ENCODE results near the gene CBL.
A peak's percentile ranks its signal among the peaks of the same experiment; 100 is the strongest.
"Not testable (repeated sequence)": the region's sequence is repeated elsewhere in the genome, so short reads cannot be mapped to it uniquely, and the experiment has no call there.

Gene CBL

DNA sequence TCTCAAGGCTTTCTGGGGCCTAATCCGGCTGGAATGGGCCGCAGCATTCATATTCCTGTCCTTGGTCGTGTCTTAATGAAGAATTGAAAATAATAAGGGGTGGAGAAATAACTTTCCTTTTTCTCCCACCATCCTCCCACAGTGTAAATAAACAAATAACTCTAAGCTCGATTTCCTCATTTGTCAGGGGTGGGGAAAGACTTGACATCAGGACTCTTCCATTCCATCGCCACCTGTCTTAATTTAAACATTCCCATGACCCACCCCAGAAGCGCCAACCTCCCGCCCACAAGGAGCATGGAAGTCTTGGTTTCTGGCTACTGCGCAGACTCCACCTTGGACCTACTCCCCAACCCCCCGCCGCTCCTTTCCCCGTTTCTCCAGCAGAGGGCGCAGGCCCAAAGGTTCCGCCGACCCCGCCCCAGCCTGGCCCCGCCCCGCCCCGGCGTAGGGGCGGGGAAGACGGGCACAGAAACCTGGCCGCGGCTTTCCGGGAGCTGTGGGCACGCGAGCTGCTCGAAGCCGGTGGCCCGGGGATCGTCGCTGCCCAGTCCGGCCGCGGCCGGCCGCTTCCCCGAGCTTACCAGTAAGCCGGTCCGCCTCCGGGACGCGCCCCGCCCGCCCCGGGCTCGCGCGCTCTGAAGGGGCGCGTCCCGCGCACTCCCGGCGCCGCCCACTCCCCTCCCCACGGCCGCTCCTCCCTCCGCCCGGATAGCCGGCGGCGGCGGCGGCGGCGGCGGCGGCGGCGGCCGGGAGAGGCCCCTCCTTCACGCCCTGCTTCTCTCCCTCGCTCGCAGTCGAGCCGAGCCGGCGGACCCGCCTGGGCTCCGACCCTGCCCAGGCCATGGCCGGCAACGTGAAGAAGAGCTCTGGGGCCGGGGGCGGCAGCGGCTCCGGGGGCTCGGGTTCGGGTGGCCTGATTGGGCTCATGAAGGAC, at the start of gene CBL:
CBL (plus strand) TSS at position 766 of the 937 bp plus-strand sequence; CDS start at position 845, 79 bp downstream.
- DNase-seq (ENCODE audit: low read depth), result peak; percentile 91

DNA sequence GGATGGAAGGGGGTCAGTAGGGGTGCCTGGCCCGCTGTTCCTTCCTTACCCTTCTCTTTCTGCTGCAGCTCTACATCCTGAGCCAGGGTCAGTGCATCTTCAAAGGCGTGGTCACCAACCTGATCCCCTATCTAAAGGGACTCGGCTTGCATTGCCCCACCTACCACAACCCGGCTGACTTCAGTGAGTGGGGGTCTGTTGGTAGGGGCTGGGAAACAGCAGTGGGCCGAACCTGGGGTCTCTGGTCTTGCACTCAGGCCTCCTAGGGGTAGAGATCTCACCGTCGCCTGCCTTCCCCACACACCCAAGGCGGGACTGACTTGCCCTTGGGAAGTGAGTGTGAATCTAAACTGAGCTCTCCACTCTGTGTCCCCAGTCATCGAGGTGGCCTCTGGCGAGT, 49.6 kb upstream of the CBL start:
- no peak for DNase-seq (ENCODE audit: low read depth)

DNA sequence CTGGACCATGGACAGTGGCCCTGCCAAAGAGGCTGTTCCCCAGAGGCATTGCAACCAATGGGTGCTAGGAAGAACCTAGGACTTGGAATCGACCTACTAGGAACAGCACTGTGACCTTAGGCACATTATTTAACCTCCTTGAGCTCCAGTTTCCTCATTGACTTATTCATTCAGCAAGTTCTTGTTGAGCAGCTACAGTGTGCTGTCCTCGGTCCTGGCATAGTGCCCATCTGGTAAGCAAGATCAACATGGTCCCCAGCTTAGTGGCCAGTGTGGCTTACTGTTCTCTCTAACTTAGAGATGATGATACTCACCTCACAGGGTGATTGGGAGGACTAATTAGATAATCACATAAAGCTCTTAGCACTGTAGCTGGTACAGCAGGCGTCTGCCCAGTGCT, 49.1 kb upstream of the CBL start:
- no peak for DNase-seq (ENCODE audit: low read depth)

DNA sequence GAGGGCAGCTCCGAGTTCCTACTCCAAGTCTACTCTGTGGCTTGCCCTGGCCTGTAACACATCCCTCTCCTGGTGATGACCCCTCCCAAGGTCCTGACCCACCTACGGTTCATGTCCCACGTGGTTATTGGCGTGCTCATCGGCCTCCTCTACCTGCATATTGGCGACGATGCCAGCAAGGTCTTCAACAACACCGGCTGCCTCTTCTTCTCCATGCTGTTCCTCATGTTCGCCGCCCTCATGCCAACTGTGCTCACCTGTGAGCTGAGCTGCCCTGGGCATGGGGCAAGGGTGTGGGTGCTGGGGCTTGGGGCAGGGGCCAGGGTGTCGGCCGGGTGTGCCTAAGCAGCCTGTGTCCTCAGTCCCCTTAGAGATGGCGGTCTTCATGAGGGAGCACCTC, 47.7 kb upstream of the CBL start:
- no peak for DNase-seq (ENCODE audit: low read depth)

DNA sequence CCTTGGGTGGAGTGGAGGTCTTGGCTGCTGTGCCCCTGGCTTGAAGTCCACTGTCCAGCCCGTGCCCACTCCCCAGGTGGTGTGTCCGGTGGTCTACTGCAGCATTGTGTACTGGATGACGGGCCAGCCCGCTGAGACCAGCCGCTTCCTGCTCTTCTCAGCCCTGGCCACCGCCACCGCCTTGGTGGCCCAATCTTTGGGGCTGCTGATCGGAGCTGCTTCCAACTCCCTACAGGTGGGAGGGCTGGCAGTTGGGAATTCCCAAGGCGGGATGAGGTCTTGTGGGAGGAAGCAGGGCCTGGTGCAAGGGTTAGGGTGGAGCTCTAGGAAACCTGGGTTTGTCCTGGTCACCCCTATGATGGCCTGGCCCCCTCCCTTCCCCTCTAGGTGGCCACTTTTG, 46.0 kb upstream of the CBL start:
- DNase-seq (ENCODE audit: low read depth), result no peak

DNA sequence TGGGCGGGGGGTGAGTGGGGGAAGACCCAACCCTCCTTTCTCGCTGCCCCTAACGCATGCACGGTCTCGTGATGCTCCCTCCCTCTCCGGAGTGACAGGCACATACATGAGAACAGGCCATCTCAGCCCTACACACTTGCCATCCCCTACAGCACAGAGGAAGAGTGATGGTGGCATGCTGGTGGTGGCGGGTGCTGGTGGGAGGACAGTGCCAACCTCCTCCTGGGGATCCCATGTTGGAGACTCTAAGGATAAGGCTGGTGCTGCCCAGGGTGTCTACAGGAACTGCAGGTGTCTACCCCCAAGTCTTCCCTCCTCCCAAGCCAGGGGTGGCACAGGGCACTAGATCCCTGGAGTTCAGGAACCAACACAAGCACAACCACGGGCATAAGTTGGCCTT, 44.3 kb upstream of the CBL start:
- DNase-seq (ENCODE audit: low read depth), result no peak

DNA sequence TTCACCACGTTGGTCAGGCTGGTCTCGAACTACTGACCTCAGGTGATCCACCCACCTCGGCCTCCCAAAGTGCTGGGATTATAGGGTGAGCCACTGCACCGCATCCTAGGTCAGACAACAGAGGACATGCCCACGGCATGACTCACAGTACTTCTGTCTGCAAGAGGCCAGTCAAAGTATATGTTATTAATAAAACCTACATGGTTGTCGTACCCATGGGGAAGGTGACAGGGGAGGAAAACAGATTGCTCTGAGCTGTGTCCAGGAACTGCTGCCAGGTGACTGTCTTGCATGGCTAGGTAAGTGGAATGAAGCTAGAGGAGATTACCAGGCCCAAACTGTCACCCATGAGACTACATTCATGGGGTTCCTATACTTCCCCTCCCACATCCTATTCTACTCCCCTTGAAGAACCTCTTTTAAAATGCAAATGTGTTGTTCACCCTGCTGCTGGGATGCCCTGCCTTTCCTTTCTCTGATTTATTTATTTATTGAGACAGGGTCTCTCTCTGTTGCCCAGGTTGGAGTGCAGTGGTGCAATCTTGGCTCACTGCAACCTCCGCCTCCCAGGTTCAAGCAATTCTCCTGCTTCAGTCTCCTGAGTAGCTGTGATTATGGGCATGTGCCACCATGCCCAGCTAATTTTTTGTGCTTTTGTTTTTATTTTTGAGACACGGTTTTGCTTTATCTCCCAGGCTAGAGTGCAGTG, 39.6 kb upstream of the CBL start:
- peak; percentile 83 for DNase-seq (ENCODE audit: low read depth)

DNA sequence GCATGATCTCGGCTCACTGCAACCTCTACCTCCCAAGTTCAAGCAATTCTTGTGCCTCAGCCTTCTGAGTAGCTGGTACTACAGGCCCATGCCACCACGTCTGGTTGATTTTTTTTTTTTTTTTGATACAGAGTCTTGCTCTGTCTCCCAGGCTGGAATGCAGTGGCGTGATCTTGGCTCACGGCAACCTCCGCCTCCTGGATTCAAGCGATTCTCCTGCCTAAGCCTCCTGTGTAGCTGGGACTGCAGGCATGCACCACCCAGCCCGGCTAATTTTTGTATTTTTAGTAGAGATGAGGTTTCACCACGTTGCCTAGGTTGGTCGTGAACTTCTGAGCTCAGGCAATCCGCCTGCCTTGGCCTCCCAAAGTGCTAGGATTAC, 39.1 kb upstream of the CBL start:
- DNase-seq (ENCODE audit: low read depth), result not testable (repeated sequence)

DNA sequence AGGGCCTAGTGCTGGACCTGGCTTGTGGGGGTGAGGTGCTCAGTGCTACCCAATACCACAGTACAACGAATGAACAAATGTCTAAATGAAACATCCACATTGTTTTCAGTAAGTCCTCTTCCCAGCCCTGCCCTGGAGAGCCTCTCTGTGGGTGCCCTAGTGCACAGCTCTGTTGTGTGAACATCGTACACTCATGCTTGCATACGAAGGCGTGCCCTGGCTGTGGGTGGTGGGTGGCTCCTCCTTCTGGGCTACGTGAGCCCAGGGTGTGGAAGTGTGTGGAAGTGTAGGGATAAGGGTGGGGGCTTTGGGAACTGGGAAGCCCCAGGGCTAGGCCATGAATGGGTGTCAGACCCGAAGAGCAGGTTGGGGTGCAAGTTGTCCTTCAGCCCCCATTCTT, 38.2 kb upstream of the CBL start:
- no peak for DNase-seq (ENCODE audit: low read depth)

DNA sequence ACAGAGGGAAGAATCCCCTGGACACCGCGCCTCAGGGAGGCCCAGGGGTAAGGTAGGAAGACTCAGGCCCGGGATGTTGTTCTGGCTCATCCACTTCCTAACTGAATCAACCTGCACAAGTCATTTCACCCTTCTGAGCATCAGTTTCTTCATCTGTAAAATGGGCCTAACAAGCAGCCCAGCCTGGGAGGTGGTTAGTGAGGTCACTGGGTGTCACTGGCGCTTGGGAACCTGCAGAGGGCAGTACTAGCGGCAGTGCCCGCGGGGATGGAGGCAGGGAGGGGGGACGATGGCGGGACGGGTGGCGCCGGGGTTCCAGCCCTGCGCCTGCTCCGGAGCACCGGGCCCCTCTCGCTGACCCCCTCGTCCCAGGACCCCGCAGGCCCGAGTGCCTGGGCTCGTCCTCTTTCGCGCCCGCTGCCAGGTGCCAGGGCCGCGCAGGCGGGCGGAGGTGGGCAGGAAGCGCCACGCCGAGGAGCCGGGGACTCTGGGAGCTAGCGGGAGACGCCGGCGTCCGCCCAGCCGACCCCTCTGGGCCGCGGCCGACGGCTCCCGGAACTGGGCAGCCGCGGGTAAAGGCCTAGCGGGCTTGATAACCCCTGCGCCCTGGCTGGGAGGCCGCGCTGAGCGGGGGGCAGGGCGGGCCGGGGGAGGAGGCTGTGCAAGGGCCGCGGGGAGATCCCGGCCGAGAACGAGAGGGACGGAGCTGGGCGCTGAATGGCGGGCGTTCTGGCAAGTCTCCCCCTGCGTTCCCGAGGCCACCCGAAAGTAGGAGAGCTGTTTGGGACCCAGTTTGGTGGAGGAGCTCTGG, 37.5 kb upstream of the CBL start, which contains the start of gene NLRX1:
NLRX1 (plus strand) TSS at position 255 of the 811 bp plus-strand sequence. CDS start 2,679 bp downstream, outside the sequence.
- DNase-seq (ENCODE audit: low read depth), result peak; percentile 88

DNA sequence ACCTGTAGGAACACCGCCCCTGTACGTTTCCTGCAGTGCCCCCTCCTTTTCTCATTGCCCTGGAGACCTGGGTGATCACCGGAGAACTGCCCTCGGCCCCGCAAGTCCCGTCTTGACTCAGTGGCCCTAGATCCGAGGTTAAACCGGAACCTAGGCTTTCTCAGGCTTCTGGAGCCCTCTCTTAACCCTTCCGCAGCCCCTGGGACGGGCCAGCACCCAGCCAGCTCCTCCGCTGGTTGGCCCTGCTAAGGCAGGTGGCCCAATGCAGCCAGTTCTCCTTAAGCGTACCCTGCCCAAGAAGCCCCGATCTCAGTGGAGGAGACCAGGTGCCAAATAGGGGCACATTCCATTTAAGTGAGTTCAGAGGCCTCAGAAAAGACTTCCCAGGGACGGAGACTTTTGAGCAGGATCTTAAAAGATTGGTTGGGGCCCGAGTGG, 36.8 kb upstream of the CBL start:
- peak; percentile 42 for DNase-seq (ENCODE audit: low read depth)

DNA sequence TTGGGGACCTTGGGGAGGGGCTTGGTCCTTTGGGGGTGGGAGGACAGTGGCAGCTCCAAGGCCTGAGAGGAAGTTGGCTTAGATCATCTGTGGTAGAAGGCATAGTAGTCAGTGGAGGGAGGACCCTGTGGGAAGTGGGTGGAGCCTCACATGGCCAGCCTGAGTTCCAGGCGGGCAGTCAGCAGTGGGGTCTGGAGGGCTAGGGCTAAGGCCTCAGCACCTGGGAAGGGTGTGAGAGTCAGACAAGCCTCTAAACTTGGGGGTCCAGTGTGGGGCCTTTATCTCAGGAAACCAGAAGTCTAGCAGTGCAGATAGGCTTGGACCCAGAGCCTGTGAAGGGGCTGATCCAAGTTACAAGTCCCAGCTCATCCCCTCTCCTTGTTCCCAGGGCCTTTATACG, 33.6 kb upstream of the CBL start:
- no peak for DNase-seq (ENCODE audit: low read depth)

DNA sequence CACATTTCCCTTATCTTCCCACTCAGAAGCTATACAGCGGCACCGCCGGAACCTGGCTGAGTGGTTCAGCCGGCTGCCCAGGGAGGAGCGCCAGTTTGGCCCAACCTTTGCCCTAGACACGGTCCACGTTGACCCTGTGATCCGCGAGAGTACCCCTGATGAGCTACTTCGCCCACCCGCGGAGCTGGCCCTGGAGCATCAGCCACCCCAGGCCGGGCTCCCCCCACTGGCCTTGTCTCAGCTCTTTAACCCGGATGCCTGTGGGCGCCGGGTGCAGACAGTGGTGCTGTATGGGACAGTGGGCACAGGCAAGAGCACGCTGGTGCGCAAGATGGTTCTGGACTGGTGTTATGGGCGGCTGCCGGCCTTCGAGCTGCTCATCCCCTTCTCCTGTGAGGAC, 32.7 kb upstream of the CBL start:
- no peak for DNase-seq (ENCODE audit: low read depth)

DNA sequence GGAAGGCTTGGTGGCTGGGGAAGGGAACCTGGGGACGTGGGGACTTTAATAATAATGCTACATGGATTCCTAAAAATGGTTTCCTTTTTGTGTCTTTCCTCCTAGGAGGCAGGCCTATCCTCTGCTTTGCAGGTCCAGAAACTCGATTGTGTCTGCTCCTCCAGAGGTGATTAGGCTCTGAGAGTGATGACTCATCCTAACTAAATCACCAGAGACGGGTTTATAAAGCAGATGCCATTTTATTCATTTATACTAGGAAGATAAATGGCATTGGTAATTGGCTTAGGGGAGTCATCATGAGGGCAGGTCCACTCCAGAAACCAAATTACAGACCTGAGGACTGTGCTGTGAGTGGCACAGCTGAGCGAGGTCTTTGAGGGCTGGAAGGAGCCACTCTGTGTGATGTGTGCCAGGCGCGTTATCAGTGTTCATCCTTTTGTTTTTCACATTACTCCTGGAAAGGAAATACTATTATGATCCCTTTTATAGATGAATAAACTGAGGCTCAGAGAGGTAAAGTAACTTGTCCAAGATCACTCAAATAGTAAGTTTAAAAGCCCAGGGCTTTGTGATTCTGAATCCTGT, 30.6 kb upstream of the CBL start:
- DNase-seq (ENCODE audit: low read depth), result peak; percentile 62

DNA sequence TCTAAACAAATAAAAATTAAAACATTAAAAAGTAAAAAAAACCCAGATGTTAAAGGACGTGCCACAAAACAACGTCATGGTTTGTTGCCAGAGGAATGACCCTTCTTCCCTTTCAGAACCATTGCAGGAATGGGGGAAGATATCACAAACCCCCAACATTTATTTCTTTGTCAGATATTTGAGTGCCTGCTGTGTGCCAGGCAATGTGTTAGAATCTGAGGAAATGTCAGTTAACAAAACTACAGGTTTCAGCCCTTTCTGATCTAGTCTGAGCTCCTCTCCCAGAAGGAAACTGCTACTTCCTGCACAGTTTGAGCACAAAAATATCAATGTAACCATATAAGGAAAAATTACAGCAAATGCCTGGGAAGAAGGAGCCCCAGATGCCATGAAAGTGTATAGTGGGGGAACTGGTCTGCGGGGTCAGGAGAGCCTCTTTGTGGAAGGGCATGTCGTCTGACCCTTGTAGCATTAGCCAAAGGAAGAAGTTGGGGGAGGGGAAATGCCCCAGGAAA, 27.9 kb upstream of the CBL start:
- no peak for DNase-seq (ENCODE audit: low read depth)

DNA sequence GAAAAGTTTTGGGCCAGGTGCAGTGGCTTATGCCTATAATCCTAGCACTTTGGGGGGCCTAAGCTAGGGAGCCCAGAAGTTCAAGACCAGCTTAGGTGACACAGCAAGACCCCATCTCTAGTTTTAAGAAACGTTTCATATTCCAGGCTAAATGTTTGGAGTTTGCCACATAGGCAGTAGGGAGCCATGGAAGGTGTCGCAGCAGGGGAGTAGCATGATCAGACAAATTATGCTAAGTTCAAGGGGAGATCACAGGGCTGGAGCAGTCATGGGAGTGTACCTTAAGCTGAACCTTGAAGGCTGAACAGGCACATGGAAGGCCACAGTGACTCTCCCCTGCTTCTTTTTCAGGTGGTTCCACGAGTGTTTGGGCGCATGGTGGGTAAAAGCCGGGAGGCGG, 26.8 kb upstream of the CBL start:
- DNase-seq (ENCODE audit: low read depth), result no peak

DNA sequence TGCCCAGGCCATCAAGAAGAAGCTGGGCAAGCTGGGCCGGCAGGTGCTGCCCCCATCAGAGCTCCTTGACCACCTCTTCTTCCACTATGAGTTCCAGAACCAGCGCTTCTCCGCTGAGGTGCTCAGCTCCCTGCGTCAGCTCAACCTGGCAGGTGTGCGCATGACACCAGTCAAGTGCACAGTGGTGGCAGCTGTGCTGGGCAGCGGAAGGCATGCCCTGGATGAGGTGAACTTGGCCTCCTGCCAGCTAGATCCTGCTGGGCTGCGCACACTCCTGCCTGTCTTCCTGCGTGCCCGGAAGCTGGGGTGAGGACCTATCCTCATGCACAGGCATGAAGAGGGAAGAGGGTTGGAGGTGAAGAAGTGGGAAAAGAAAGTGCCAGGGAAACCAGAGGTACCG, 26.2 kb upstream of the CBL start:
- DNase-seq (ENCODE audit: low read depth), result no peak

DNA sequence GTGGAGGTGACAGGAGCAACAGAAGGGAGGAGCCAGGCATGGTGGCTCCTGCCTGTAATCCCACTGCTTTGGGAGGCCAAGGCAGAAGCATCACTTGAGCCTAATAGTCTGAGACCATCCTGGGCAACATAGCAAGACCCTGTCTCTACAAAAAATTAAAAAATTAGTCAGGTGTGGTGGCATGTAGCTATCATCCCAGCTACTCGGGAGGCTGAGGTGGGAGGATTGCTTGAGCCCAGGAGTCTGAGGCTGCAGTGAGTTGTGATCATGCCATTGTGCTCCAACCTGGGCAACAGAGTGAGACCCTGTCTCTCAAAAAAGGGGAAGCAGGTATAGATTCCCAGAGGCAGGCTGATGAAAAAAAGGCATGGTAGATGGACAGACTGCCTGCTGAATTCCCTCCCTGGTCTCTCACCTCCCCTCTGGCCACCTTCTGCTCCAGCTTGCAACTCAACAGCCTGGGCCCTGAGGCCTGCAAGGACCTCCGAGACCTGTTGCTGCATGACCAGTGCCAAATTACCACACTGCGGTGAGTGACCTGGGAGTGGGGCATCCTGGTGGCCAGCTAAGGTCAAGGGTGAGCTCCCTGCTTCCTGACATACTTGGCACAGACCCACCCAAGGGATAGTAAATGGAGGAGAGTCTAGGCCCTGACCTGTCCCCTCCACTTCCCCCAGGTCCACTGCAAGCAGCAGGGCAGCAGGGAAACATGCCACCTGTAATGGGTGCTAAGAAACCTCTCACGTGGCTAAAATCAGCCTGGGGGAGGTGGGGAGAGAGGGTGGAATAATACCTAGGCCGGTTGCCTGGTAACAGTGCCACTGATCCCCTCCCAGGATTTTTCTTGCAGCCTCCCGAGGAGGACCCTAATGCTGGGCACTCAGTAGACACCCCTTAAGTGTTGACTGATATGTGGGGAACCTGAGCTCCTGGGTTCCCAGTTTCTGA, 25.1 kb upstream of the CBL start:
- no peak for DNase-seq (ENCODE audit: low read depth)

DNA sequence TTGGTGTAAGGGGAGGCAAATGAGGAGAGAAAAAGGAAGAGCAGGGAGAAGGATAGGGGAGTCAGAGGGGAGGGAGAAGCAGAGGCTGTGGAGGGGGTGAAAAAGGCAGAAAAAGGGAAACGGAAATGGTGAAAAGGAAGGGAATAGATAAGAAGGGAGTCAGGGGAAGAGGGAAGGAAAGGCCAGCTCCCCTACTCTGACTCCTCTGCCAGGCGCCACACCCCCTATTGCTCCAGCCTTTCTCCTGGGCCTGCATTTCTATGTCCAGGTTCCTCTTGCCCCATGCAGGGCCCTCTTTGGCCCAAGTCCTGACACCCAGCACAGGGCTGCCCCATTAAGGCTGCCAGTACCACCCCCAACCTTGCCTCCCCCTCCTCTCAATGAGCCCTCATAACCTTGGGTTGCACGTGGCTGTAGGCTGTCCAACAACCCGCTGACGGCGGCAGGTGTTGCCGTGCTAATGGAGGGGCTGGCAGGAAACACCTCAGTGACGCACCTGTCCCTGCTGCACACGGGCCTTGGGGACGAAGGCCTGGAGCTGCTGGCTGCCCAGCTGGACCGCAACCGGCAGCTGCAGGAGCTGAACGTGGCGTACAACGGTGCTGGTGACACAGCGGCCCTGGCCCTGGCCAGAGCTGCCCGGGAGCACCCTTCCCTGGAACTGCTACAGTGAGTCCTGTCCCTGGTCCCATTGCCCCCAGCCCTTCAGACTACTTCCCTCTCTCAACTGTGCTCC, 24.3 kb upstream of the CBL start:
- DNase-seq (ENCODE audit: low read depth), result no peak

DNA sequence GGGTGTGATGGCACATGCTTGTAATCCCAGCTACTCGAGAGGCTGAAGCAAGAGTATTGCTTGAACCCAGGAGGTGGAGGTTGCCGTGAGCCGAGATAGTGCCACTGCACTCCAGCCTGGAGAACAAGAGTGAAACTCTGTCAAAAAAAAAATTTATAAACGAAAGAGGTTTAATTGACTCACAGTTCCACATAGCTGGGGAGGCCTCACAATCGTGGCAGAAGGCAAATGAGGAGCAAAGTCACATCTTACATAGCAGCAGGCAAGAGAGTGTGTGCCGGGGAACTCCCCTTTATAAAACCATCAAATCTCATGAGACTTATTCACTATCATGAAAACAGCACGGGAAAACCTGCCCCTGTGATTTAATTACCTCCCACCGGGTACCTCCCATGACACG, 21.7 kb upstream of the CBL start:
- DNase-seq (ENCODE audit: low read depth), result not testable (repeated sequence)
